CD1c-positive myeloid dendritic cell (primary cell): ENCODE data around the gene ZNF280B.
"Not testable (repeated sequence)": the region's sequence is repeated elsewhere in the genome, so short reads cannot be mapped to it uniquely, and the experiment has no call there.

Experiments used
- DNase-seq: peaks from one replicate; pipeline ENCODE4 v3.0.0-alpha.2; 2016; ENCODE audit errors: extremely low spot score

ZNF280B gene

GRCh38 chr22:22534604-22535415 is 26.3 kb upstream of the ZNF280B start:
- DNase-seq: no peak

- DNase-seq: no peak
Measured at GRCh38 chr22:22533863-22534262, 25.3 kb upstream of the ZNF280B start.

DNA sequence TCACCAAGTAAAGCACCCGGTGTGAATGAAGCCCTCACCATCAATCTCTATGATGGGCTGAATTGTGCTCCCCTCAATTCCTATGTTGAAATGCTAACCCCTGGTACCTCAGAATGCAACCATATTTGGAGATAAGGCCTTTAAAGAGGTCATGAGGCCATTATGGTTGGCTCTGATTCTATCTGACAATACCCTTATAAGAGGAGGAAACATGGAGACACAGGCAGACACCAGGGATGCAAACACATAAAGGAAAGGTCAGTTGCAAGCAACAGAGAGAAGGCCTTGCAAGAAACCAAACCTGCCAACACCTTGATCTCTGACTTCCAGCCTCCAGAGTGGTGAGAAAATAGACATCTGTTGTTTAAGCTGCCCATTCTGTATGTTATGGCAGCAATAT is 24.9 kb upstream of the ZNF280B start:
- no peak for DNase-seq

- DNase-seq: not testable (repeated sequence)
Measured at GRCh38 chr22:22532547-22533071, 24.1 kb upstream of the ZNF280B start.

DNA sequence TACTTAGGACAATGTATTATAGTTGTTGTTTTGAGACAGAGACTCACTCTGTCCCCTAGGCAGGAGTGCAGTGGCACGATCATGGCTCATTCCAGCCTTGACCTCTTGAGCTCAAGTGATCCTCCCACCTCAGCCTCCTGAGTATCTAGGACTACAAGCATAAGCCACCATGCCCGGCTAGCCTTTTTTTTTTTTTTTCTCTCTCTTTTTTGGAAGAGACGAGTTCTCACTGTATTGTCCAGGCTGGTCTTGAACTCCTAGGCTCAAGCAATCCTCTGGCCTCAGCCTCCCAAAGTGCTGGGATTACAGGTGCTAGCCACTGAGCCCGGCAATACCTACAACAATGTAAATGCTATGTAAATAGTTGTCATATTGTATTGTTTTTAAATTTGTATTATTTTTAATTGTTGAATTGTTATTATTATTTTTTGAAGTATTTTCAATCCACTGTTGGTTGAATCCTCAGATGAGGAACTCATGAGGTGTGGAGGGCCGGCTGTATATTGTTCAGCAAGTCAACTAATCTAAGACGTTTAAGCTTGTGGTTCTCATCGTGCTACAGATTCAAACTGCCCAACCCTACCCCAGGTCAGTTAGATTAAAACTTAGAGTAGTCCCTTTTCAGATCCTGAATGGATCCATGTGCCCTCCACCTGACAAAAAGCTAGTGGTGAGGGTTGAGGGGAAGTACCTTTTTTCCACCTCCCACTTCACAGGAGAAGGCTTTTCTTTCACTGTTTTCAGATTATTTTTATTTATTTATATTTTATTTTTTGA is 23.4 kb upstream of the ZNF280B start:
- DNase-seq: no peak

GRCh38 chr22:22528780-22529179 is 20.2 kb upstream of the ZNF280B start:
- DNase-seq: no peak

GRCh38 chr22:22527312-22527711 is 18.8 kb upstream of the ZNF280B start:
- no peak for DNase-seq

GRCh38 chr22:22526125-22526912 is 17.8 kb upstream of the ZNF280B start:
- no peak for DNase-seq

DNA sequence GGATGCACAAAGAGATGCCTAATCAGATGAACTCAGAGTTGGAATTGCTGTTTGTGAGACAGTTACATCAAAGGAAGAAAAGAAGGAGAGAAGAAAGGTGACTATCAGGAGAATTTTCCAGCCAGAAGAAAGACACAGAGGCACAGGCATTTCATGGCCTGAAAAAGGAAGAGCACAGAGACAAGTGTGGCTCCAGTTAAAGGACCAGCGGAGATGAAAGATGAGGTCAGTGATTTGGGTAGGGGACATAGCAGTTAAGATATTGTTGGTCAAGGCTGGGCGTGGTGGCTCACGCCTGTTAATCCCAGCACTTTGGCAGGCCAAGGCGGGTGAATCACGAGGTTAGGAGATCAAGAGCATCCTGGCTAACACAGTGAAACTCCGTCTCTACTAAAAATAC is 15.0 kb upstream of the ZNF280B start:
- no peak for DNase-seq

GRCh38 chr22:22521631-22522030 is 13.1 kb upstream of the ZNF280B start:
- no peak for DNase-seq

GRCh38 chr22:22520667-22521602 is 12.4 kb upstream of the ZNF280B start:
- DNase-seq: no peak

GRCh38 chr22:22520020-22520656 is 11.6 kb upstream of the ZNF280B start, which contains the start of gene ZNF280A:
Gene ZNF280A (minus strand): TSS chr22:22520270. CDS start chr22:22515630, 4,640 bp downstream.
- DNase-seq: no peak

- DNase-seq: no peak
Measured at GRCh38 chr22:22519591-22519990, 11.0 kb upstream of the ZNF280B start.

DNA sequence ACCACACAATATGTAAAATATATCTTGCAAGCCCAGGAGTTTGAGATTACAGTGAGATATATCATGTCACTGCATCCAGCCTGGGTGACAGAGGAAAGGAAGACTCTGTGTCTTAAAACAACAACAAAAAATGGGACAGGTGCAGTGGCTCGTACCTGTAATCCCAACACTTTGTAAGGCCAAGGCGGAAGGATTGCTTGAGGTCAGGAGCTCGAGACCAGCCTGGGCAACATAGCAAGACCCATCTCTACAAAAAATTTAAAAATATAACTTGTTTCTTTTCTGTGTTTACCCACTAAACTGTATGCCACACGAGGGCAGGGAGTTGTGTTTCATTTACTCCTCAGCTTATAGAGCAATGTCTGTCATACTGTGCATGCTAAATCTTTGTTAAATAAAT is 8.4 kb upstream of the ZNF280B start:
- DNase-seq: no peak

- no peak for DNase-seq
Measured at GRCh38 chr22:22515890-22516289, 7.3 kb upstream of the ZNF280B start.

DNA sequence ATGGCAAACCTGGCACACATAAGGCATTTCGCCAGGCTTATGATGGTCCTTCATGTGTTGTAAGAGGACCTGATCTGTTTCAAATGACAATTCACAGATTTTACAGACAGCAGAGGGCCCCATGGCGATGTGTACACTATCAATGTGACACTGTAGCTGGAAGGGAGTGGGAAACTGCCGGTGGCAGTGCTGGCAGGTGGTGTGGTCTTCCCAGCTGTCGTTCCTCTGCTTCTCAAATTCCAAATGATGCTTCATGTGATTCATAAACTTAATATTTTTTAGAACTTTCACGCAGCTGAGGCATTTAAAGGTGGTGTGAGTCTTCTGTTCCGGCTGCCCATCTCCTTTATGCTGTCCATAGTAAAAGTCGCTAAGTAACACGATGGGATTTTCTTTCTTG is 5.9 kb upstream of the ZNF280B start:
- not testable (repeated sequence) for DNase-seq

DNA sequence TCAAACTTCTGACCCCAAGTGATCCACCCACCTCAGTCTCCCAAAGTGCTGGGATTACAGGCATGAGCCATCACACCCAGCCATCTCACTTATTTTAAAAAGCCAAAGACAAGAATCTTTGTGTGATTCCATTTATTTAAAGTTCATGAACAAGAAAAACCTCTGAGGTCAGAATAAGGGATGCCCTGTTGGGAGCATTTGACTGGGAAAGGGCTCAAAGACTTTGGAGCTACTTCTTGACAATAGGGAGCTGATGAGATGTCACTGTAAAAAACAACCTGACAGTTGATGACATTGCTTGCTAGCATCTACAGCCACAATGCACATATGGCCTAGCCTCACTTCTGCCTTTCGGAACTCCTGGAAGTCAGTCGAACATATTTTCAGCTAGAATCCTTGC is 5.1 kb upstream of the ZNF280B start:
- DNase-seq: no peak

DNA sequence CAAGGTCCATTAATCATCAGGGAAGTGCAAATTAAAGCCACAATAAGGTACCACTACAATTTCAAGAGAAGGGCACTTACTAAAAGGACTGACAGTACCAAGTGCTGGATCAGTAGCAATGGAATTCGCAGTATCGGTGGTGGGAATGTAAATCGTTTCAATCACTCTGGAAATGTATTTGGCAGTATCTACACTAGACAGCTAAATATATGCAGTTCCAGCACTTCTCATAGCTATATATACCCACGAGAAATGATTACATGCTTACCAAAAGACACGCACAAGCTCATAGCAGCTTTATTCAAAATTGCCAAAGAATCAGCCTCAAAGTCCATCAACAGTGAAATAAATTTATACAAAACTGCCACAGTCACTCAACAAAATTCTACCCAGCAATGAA is 4.4 kb upstream of the ZNF280B start:
- DNase-seq: no peak

- DNase-seq: not testable (repeated sequence)
Measured at GRCh38 chr22:22510833-22511232, 2.3 kb upstream of the ZNF280B start.

DNA sequence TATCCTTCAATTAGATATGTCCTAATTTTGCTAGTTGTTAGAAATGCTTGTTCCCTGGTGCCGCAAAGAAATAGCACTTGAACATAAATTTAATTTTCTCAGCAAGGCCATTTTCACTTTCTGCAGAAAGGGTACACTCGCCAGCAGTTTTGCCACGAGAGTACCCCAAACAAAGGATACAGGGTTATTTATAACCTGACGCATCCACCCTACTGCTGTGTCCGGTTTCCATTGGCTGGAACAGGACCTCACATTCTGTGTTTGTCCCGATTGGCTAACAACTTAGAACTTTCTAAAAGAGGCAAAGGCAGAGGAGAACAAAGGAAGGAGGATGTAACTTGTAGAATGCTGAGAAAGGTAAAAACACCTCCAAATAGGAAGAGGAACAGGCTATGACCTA is 1.4 kb upstream of the ZNF280B start:
- not testable (repeated sequence) for DNase-seq
